IPS DF 6.9 (cell line): ENCODE results near the gene CHST7.

Source experiments
- DNase-seq: peaks from one replicate; pipeline ENCODE4 v3.0.0-alpha.2; 2013; ENCODE audit warnings: low read depth, low spot score
- H3K27ac ChIP-seq: one replicate; pipeline ENCODE4 v1.5.1; 2013; ENCODE audit warnings: low read length, control low read depth
- H3K27me3 ChIP-seq: 2 replicates; pipeline ENCODE4 v1.6.1; 2013; ENCODE audit warnings: mild to moderate bottlenecking, low read length; ENCODE audit not compliant: control insufficient read depth, insufficient read depth
- H3K36me3 ChIP-seq: 2 replicates; pipeline ENCODE4 v1.6.1; 2013; ENCODE audit warnings: low read length; ENCODE audit not compliant: control insufficient read depth, insufficient read depth
- H3K4me1 ChIP-seq: 2 replicates; pipeline ENCODE4 v1.6.1; 2013; ENCODE audit warnings: low read length; ENCODE audit not compliant: control insufficient read depth, insufficient read depth
- H3K4me3 ChIP-seq: 2 replicates; pipeline ENCODE4 v1.5.1; 2013; ENCODE audit warnings: mild to moderate bottlenecking, low read length
- H3K9me3 ChIP-seq: 2 replicates; pipeline ENCODE4 v1.6.1; 2013; ENCODE audit warnings: low read length, inconsistent platforms; ENCODE audit not compliant: control insufficient read depth, insufficient read depth
- WGBS: extraction: QIAGEN DNeasy Blood & Tissue Kit; methylation state at CpG from one replicate; pipeline ENCODE4 v1.1.7; 2013; ENCODE audit warnings: mixed read lengths, missing lambda C conversion rate; ENCODE audit not compliant: insufficient read length, insufficient coverage; 5-methylcytosine and 5-hydroxymethylcytosine counted together

The CHST7 gene

GRCh38 chrX:46573892-46574773 is 568 bp downstream of the CHST7 start:
- Histone ChIP-seq H3K4me3 (peak overlapping the region; percentile 63; the same call in 1 of the 2 replicates), H3K4me1 (no peaks in the 10 kb centered on the region; the same call in none of the 2 replicates), H3K27me3 (no peaks in the 10 kb centered on the region), H3K36me3 (no peaks in the 10 kb centered on the region), H3K27ac (no peak overlapping the region), H3K9me3 (no peaks in the 10 kb centered on the region)
- no peak for DNase-seq
- WGBS = no CpG with 5 or more reads among the region's 107 CpGs

- peak overlapping the region; percentile 63; the same call in 1 of the 2 replicates for H3K4me3 ChIP-seq
- no peak for DNase-seq
- no peak overlapping the region for H3K27ac ChIP-seq
Measured at GRCh38 chrX:46574774-46575381, 1.3 kb downstream of the CHST7 start.

GRCh38 chrX:46575586-46575985 is 2.0 kb downstream of the CHST7 start:
- Histone ChIP-seq H3K9me3 (no peaks in the 10 kb centered on the region), H3K4me1 (no peaks in the 10 kb centered on the region; the same call in none of the 2 replicates), H3K27ac (no peak overlapping the region), H3K36me3 (no peaks in the 10 kb centered on the region), H3K4me3 (peak overlapping the region; percentile 63; the same call in 1 of the 2 replicates), H3K27me3 (no peaks in the 10 kb centered on the region)
- WGBS = no CpG with 5 or more reads among the region's 6 CpGs
- DNase-seq = no peak

More at GRCh38 chrX:46574774-46575381, 1.3 kb downstream of the CHST7 start:
- Histone ChIP-seq H3K9me3 (no peaks in the 10 kb centered on the region), H3K4me1 (no peaks in the 10 kb centered on the region; the same call in none of the 2 replicates), H3K36me3 (no peaks in the 10 kb centered on the region), H3K27me3 (no peaks in the 10 kb centered on the region)
- WGBS = no CpG with 5 or more reads among the region's 90 CpGs

- Histone ChIP-seq H3K27ac (no peak overlapping the region), H3K27me3 (no peaks in the 10 kb centered on the region), H3K9me3 (no peaks in the 10 kb centered on the region), H3K36me3 (no peaks in the 10 kb centered on the region), H3K4me1 (no peaks in the 10 kb centered on the region; the same call in none of the 2 replicates), H3K4me3 (peak overlapping the region; percentile 63; the same call in 1 of the 2 replicates)
- no peak for DNase-seq
- WGBS = no CpG with 5 or more reads among the region's 6 CpGs
Measured at GRCh38 chrX:46575991-46576392, 2.4 kb downstream of the CHST7 start.

GRCh38 chrX:46576458-46576857 is 2.9 kb downstream of the CHST7 start:
- H3K4me1 ChIP-seq = no peaks in the 10 kb centered on the region; the same call in none of the 2 replicates

GRCh38 chrX:46577221-46578005 is 3.8 kb downstream of the CHST7 start:
- no CpG with 5 or more reads among the region's 7 CpGs for WGBS
- no peak for DNase-seq
- H3K4me3 ChIP-seq = no peak overlapping the region
- no peaks in the 10 kb centered on the region; the same call in 1 of the 2 replicates for H3K4me1 ChIP-seq
- H3K27ac ChIP-seq = no peak overlapping the region
- no peaks in the 10 kb centered on the region for H3K36me3 ChIP-seq
- H3K27me3 ChIP-seq = no peaks in the 10 kb centered on the region
- no peaks in the 10 kb centered on the region for H3K9me3 ChIP-seq

More at GRCh38 chrX:46576458-46576857, 2.9 kb downstream of the CHST7 start:
- H3K9me3 ChIP-seq = no peaks in the 10 kb centered on the region
- no peak overlapping the region for H3K4me3 ChIP-seq
- WGBS = no CpG with 5 or more reads among the region's 3 CpGs
- H3K27me3 ChIP-seq = no peaks in the 10 kb centered on the region
- H3K27ac ChIP-seq = no peak overlapping the region
- H3K36me3 ChIP-seq = no peaks in the 10 kb centered on the region
- no peak for DNase-seq

GRCh38 chrX:46579250-46579649 is 5.7 kb downstream of the CHST7 start:
- H3K27me3 ChIP-seq = no peaks in the 10 kb centered on the region
- peaks cover 1% of the 10 kb centered on the region; the same call in 1 of the 2 replicates for H3K4me1 ChIP-seq
- H3K9me3 ChIP-seq = no peaks in the 10 kb centered on the region
- DNase-seq = no peak
- no peak overlapping the region for H3K4me3 ChIP-seq
- H3K27ac ChIP-seq = no peak overlapping the region
- WGBS = no CpG with 5 or more reads among the region's 1 CpG
- no peaks in the 10 kb centered on the region for H3K36me3 ChIP-seq

- H3K4me1 ChIP-seq = peaks cover 1% of the 10 kb centered on the region; the same call in 1 of the 2 replicates
- H3K27me3 ChIP-seq = no peaks in the 10 kb centered on the region
Measured at GRCh38 chrX:46580613-46581012, 7.0 kb downstream of the CHST7 start.

GRCh38 chrX:46582325-46582724 is 8.8 kb downstream of the CHST7 start:
- no peaks in the 10 kb centered on the region for H3K27me3 ChIP-seq
- H3K4me3 ChIP-seq = no peak overlapping the region
- H3K9me3 ChIP-seq = no peaks in the 10 kb centered on the region
- no peak overlapping the region for H3K27ac ChIP-seq
- no CpG with 5 or more reads among the region's 3 CpGs for WGBS
- no peaks in the 10 kb centered on the region for H3K36me3 ChIP-seq
- H3K4me1 ChIP-seq = peaks cover 3% of the 10 kb centered on the region
- DNase-seq = no peak

More at GRCh38 chrX:46580613-46581012, 7.0 kb downstream of the CHST7 start:
- WGBS = no CpG with 5 or more reads among the region's 6 CpGs
- no peak overlapping the region for H3K27ac ChIP-seq
- no peaks in the 10 kb centered on the region for H3K9me3 ChIP-seq
- no peak for DNase-seq
- no peaks in the 10 kb centered on the region for H3K36me3 ChIP-seq
- H3K4me3 ChIP-seq = no peak overlapping the region

GRCh38 chrX:46582966-46583365 is 9.4 kb downstream of the CHST7 start:
- no CpG with 5 or more reads among the region's 1 CpG for WGBS
- H3K9me3 ChIP-seq = no peaks in the 10 kb centered on the region
- no peak overlapping the region for H3K4me3 ChIP-seq
- H3K4me1 ChIP-seq = peaks cover 7% of the 10 kb centered on the region
- no peak for DNase-seq
- no peaks in the 10 kb centered on the region for H3K27me3 ChIP-seq
- H3K36me3 ChIP-seq = no peaks in the 10 kb centered on the region
- H3K27ac ChIP-seq = no peak overlapping the region
